Parathyroid adenoma (tissue), 2 donors: ENCODE data around the gene ZNF622.

Source experiments
- H2AFZ ChIP-seq: fragments of 300-600 bp; sonication (generic); one replicate; pipeline ENCODE4 v1.7.0; 2017; ENCODE audit warnings: antibody characterized with exemption, mild to moderate bottlenecking
- H3K27ac ChIP-seq: fragments of 300-600 bp; sonication (generic); one replicate; pipeline ENCODE4 v1.7.0; 2017
- H3K27me3 ChIP-seq: fragments of 300-600 bp; sonication (generic); one replicate; pipeline ENCODE4 v1.7.0; 2017; ENCODE audit warnings: low read length; ENCODE audit not compliant: control insufficient read depth, insufficient read depth
- H3K36me3 ChIP-seq: fragments of 300-600 bp; sonication (generic); one replicate; pipeline ENCODE4 v1.7.0; 2017; ENCODE audit warnings: low read length; ENCODE audit not compliant: control insufficient read depth, insufficient read depth
- H3K4me1 ChIP-seq: fragments of 300-600 bp; sonication (generic); one replicate; pipeline ENCODE4 v1.7.0; 2017; ENCODE audit warnings: control low read depth
- H3K4me2 ChIP-seq: fragments of 300-600 bp; sonication (generic); one replicate; pipeline ENCODE4 v1.7.0; 2017; ENCODE audit warnings: low read length
- H3K4me3 ChIP-seq: fragments of 300-600 bp; sonication (generic); one replicate; pipeline ENCODE4 v1.7.0; 2017; ENCODE audit warnings: low read depth, low read length
- H3K79me2 ChIP-seq: fragments of 300-600 bp; sonication (generic); one replicate; pipeline ENCODE4 v1.7.0; 2017; ENCODE audit warnings: control low read depth
- H3K9ac ChIP-seq: fragments of 300-600 bp; sonication (generic); one replicate; pipeline ENCODE4 v1.7.0; 2017; ENCODE audit warnings: mild to moderate bottlenecking
- H3K9me3 ChIP-seq: fragments of 300-600 bp; sonication (generic); one replicate; pipeline ENCODE4 v1.7.0; 2017; ENCODE audit warnings: low read length; ENCODE audit not compliant: control insufficient read depth
- CTCF ChIP-seq: fragments of 300-600 bp; sonication (generic); IDR thresholded peaks from one replicate; pipeline ENCODE4 v1.7.0; 2017; ENCODE audit warnings: antibody characterized with exemption, mild to moderate bottlenecking
- donor health status: primary hyperparathyroidism.

ZNF622 gene

GRCh38 chr5:16471387-16471786 is 5.8 kb upstream of the ZNF622 start:
- Histone ChIP-seq H3K9me3 (no peaks in the 10 kb centered on the region), H3K4me1 (peaks cover 8% of the 10 kb centered on the region), H2AFZ (no peak overlapping the region), H3K4me3 (no peak overlapping the region), H3K4me2 (no peak overlapping the region), H3K9ac (no peak overlapping the region), H3K36me3 (no peaks in the 10 kb centered on the region), H3K27me3 (no peaks in the 10 kb centered on the region), H3K27ac (no peak overlapping the region), H3K79me2 (peaks cover 2% of the 10 kb centered on the region)
- TF ChIP-seq CTCF = no peak

- Histone ChIP-seq H3K36me3 (no peaks in the 10 kb centered on the region), H3K4me2 (no peak overlapping the region), H3K4me1 (peaks cover 9% of the 10 kb centered on the region), H2AFZ (no peak overlapping the region), H3K79me2 (peaks cover 26% of the 10 kb centered on the region), H3K9me3 (no peaks in the 10 kb centered on the region), H3K27ac (no peak overlapping the region), H3K9ac (no peak overlapping the region), H3K27me3 (no peaks in the 10 kb centered on the region), H3K4me3 (no peak overlapping the region)
- TF ChIP-seq CTCF = no peak
Measured at GRCh38 chr5:16467363-16468219, 2.0 kb upstream of the ZNF622 start.

- Histone ChIP-seq H3K9me3 (no peaks in the 10 kb centered on the region), H3K4me1 (peaks cover 11% of the 10 kb centered on the region), H3K4me2 (peak overlapping the region; percentile 74), H3K36me3 (no peaks in the 10 kb centered on the region), H3K4me3 (peak overlapping the region; percentile 97), H3K79me2 (peaks cover 42% of the 10 kb centered on the region), H2AFZ (peak overlapping the region; percentile 97), H3K9ac (peak overlapping the region; percentile 48), H3K27me3 (no peaks in the 10 kb centered on the region), H3K27ac (peak overlapping the region; percentile 84)
- no peak for TF ChIP-seq CTCF
Measured at GRCh38 chr5:16464664-16465543, 696 bp downstream of the ZNF622 start.

- Histone ChIP-seq H3K27me3 (no peaks in the 10 kb centered on the region), H3K4me2 (peak overlapping the region; percentile 74), H3K4me3 (peak overlapping the region; percentile 97), H3K4me1 (peaks cover 11% of the 10 kb centered on the region), H3K36me3 (no peaks in the 10 kb centered on the region), H3K27ac (no peak overlapping the region), H3K79me2 (peaks cover 42% of the 10 kb centered on the region), H3K9ac (no peak overlapping the region), H3K9me3 (no peaks in the 10 kb centered on the region), H2AFZ (no peak overlapping the region)
- no peak for TF ChIP-seq CTCF
Measured at GRCh38 chr5:16464231-16464630, 1.4 kb downstream of the ZNF622 start.
